ENCODE results near the gene PARD3.

- TF ChIP-seq CTCF (IDR thresholded peaks at IDR 0.05) (no peak), POLR2A (IDR thresholded peaks at IDR 0.05) (no peak), POLR2AphosphoS5 (IDR thresholded peaks at IDR 0.05) (no peak), EP300 (IDR thresholded peaks at IDR 0.05) (no peak)
Measured at GRCh38 chr10:34476608-34477007, 338.5 kb downstream of the PARD3 start.
